Fibroblast of mammary gland (primary cell): ENCODE measurements around the gene RREB1.

Experiments
- DNase-seq: peaks from one replicate; pipeline ENCODE4 v3.0.0-alpha.2; 2010; ENCODE audit warnings: low read depth
- H3K4me3 ChIP-seq: 2 replicates; pipeline ENCODE4 v1.5.1; 2011; ENCODE audit warnings: low read depth, mild to moderate bottlenecking, low read length, moderate library complexity; ENCODE audit not compliant: control insufficient read depth
- TF ChIP-seq, protein P1 (sequence below): conservative IDR thresholded peaks from 2 replicates; pipeline ENCODE4 v1.5.1; 2011; ENCODE audit warnings: low read depth, low read length, inconsistent platforms; ENCODE audit not compliant: control insufficient read depth, insufficient read depth

The RREB1 gene

GRCh38 chr6:7142918-7143475, 35.2 kb downstream of the RREB1 start:
- H3K4me3 ChIP-seq = no peak overlapping the region
- DNase-seq = no peak
- TF ChIP-seq, protein P1, sequence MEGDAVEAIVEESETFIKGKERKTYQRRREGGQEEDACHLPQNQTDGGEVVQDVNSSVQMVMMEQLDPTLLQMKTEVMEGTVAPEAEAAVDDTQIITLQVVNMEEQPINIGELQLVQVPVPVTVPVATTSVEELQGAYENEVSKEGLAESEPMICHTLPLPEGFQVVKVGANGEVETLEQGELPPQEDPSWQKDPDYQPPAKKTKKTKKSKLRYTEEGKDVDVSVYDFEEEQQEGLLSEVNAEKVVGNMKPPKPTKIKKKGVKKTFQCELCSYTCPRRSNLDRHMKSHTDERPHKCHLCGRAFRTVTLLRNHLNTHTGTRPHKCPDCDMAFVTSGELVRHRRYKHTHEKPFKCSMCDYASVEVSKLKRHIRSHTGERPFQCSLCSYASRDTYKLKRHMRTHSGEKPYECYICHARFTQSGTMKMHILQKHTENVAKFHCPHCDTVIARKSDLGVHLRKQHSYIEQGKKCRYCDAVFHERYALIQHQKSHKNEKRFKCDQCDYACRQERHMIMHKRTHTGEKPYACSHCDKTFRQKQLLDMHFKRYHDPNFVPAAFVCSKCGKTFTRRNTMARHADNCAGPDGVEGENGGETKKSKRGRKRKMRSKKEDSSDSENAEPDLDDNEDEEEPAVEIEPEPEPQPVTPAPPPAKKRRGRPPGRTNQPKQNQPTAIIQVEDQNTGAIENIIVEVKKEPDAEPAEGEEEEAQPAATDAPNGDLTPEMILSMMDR = no peak

GRCh38 chr6:7143476-7143974, 35.8 kb downstream of the RREB1 start:
- TF ChIP-seq, protein P1 = peak; percentile 14
- no peak overlapping the region for H3K4me3 ChIP-seq
- no peak for DNase-seq

- H3K4me3 ChIP-seq = no peak overlapping the region
- DNase-seq = no peak
- TF ChIP-seq, protein P1 = no peak
These were observed 37.3 kb downstream of the RREB1 start for GRCh38 chr6:7144872-7145584.

DNA sequence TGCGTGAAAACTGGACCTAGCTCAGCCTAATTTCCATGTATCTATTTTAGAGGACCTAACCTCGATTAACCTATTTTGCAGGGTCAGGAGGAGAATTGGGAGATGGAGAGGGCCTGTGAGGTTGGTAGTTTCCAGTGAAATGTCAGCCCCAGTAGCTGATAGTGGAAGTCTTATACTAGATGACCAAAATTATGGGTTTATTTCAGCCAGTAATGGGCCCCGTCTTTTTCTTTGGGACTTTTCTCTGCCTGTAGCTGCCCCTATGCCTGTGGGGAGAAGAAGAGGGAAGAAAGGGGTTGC, 37.8 kb downstream of the RREB1 start:
- H3K4me3 ChIP-seq = no peak overlapping the region
- no peak for DNase-seq
- TF ChIP-seq, protein P1 = no peak

GRCh38 chr6:7145885-7146828, 38.4 kb downstream of the RREB1 start:
- TF ChIP-seq, protein P1 = no peak
- no peak overlapping the region for H3K4me3 ChIP-seq
- DNase-seq = peak; percentile 69

- no peak overlapping the region for H3K4me3 ChIP-seq
- no peak for DNase-seq
- TF ChIP-seq, protein P1 = no peak
These were observed 39.4 kb downstream of the RREB1 start for GRCh38 chr6:7147051-7147671.
